Stimulated activated CD4-positive, alpha-beta T cell treated with anti-CD3 and anti-CD28 coated beads, TNF-alpha, amount 100 ng/mL, for 1 hour (primary cell): ENCODE results near the gene IL3.
"Not testable (repeated sequence)": the region's sequence is repeated elsewhere in the genome, so short reads cannot be mapped to it uniquely, and the experiment has no call there.

Experiments used
- DNase-seq, 3 donors: peaks; one replicate each; pipeline ENCODE4 v3.0.0-alpha.2; 2020; ENCODE audit warnings: low read depth in 3 of 3, low spot score in 1 of 3

The IL3 gene

GRCh38 chr5:132093271-132093670 is 32.8 kb downstream of the IL3 start:
- no peak for DNase-seq

GRCh38 chr5:132094393-132095076 is 34.1 kb downstream of the IL3 start:
- DNase-seq = no peak

- no peak for DNase-seq
Measured at GRCh38 chr5:132095077-132095410, 34.6 kb downstream of the IL3 start.

- DNase-seq = no peak
Measured at GRCh38 chr5:132095424-132095972, 35.0 kb downstream of the IL3 start.

GRCh38 chr5:132096904-132097303 is 36.4 kb downstream of the IL3 start:
- no peak for DNase-seq

GRCh38 chr5:132098151-132098594 is 37.7 kb downstream of the IL3 start:
- no peak for DNase-seq

GRCh38 chr5:132098621-132099020 is 38.2 kb downstream of the IL3 start:
- no peak for DNase-seq

- peak in 1 of 3 donors; percentile 18 for DNase-seq
Measured at GRCh38 chr5:132099076-132099748, 38.8 kb downstream of the IL3 start.

GRCh38 chr5:132099905-132100304 is 39.5 kb downstream of the IL3 start:
- DNase-seq = no peak

GRCh38 chr5:132100672-132101261 is 40.3 kb downstream of the IL3 start:
- no peak for DNase-seq

GRCh38 chr5:132101385-132101880 is 41.0 kb downstream of the IL3 start:
- no peak for DNase-seq

- DNase-seq = peak in 1 of 3 donors; percentile 21
Measured at GRCh38 chr5:132102101-132102701, 41.7 kb downstream of the IL3 start.

GRCh38 chr5:132102944-132103331 is 42.5 kb downstream of the IL3 start:
- DNase-seq = no peak

- peak in 2 of 3 donors; percentile 44 to 55 for DNase-seq
Measured at GRCh38 chr5:132103332-132103951, 43.0 kb downstream of the IL3 start.

- no peak for DNase-seq
Measured at GRCh38 chr5:132103969-132104391, 43.5 kb downstream of the IL3 start.

GRCh38 chr5:132104556-132104955 is 44.1 kb downstream of the IL3 start:
- no peak for DNase-seq

- DNase-seq = no peak
Measured at GRCh38 chr5:132105688-132106087, 45.2 kb downstream of the IL3 start.

- not testable (repeated sequence) for DNase-seq
Measured at GRCh38 chr5:132108495-132108894, 48.0 kb downstream of the IL3 start.

- DNase-seq = not testable (repeated sequence)
Measured at GRCh38 chr5:132108957-132109356, 48.5 kb downstream of the IL3 start.

- no peak for DNase-seq
Measured at GRCh38 chr5:132109494-132110053, 49.1 kb downstream of the IL3 start.

- DNase-seq = no peak
Measured at GRCh38 chr5:132110195-132110594, 49.7 kb downstream of the IL3 start.
